NCI-H2196 treated with DMSO at 0.1 percent for 48 hours (cell line): Measurements from ENCODE around the gene HIRIP3.
"Not testable (repeated sequence)": the region's sequence is repeated elsewhere in the genome, so short reads cannot be mapped to it uniquely, and the experiment has no call there.

ENCODE experiments used
- DNase-seq: peaks from one replicate; lab custom pipeline; 2025; ENCODE audit not compliant: unreplicated experiment; lab: John Stamatoyannopoulos, UW

The HIRIP3 gene

GRCh38 chr16:29995324-29995910 lies at the start of gene HIRIP3:
TSS of gene HIRIP3 (minus strand) at chr16:29995617. CDS start at chr16:29995605, 12 bp downstream.
- DNase-seq, result peak; percentile 74

GRCh38 chr16:30041841-30042240 lies 46.4 kb upstream of the HIRIP3 start:
- DNase-seq, result no peak

- not testable (repeated sequence) for DNase-seq
These were observed 45.3 kb upstream of the HIRIP3 start for GRCh38 chr16:30040690-30041089.

- no peak for DNase-seq
These were observed 44.8 kb upstream of the HIRIP3 start for GRCh38 chr16:30040221-30040620.

GRCh38 chr16:30033270-30033669 lies 37.9 kb upstream of the HIRIP3 start:
- no peak for DNase-seq

GRCh38 chr16:30032083-30032819 lies 36.8 kb upstream of the HIRIP3 start:
- peak; percentile 57 for DNase-seq

- DNase-seq, result no peak
These were observed 36.1 kb upstream of the HIRIP3 start for GRCh38 chr16:30031477-30031918.

GRCh38 chr16:30030841-30031413 lies 35.5 kb upstream of the HIRIP3 start, which contains the start of gene TLCD3B:
TSS of gene TLCD3B (minus strand) at chr16:30031271. CDS start at chr16:30030527, 744 bp downstream.
- DNase-seq, result no peak

GRCh38 chr16:30030011-30030685 lies 34.7 kb upstream of the HIRIP3 start:
- no peak for DNase-seq

- DNase-seq, result no peak
These were observed 33.1 kb upstream of the HIRIP3 start for GRCh38 chr16:30028438-30029076.

GRCh38 chr16:30027588-30028437 lies 32.4 kb upstream of the HIRIP3 start:
- DNase-seq, result no peak

- DNase-seq, result no peak
These were observed 31.0 kb upstream of the HIRIP3 start for GRCh38 chr16:30026449-30026848.

- DNase-seq, result no peak
These were observed 30.2 kb upstream of the HIRIP3 start for GRCh38 chr16:30025574-30025973.

GRCh38 chr16:30025156-30025555 lies 29.7 kb upstream of the HIRIP3 start:
- DNase-seq, result no peak

GRCh38 chr16:30024451-30024850 lies 29.0 kb upstream of the HIRIP3 start:
- no peak for DNase-seq

- no peak for DNase-seq
These were observed 28.2 kb upstream of the HIRIP3 start for GRCh38 chr16:30023586-30023985.

- DNase-seq, result no peak
These were observed 27.5 kb upstream of the HIRIP3 start, which contains the start of gene C16orf92 for GRCh38 chr16:30022887-30023286. TSS of gene C16orf92 (plus strand) at chr16:30023198. CDS start at chr16:30023341, 143 bp downstream.

- DNase-seq, result peak; percentile 27
These were observed 23.3 kb upstream of the HIRIP3 start for GRCh38 chr16:30018731-30019158.

- not testable (repeated sequence) for DNase-seq
These were observed 22.5 kb upstream of the HIRIP3 start for GRCh38 chr16:30017937-30018336.

GRCh38 chr16:30017277-30017656 lies 21.9 kb upstream of the HIRIP3 start:
- no peak for DNase-seq
